IPS-18c (cell line): ENCODE results near the gene CNTN1.
"Not testable (repeated sequence)": the region's sequence is repeated elsewhere in the genome, so short reads cannot be mapped to it uniquely, and the experiment has no call there.

Source experiments
- H3K4me3 ChIP-seq: 2 replicates; pipeline ENCODE4 v1.7.0; 2013; ENCODE audit warnings: low read depth, mild to moderate bottlenecking, low read length, moderate library complexity; ENCODE audit not compliant: insufficient read depth
- H3K9me3 ChIP-seq: one replicate; pipeline ENCODE4 v1.6.1; 2013; ENCODE audit warnings: mild to moderate bottlenecking, low read length, moderate library complexity; ENCODE audit not compliant: control insufficient read depth, insufficient read depth

The CNTN1 gene

GRCh38 chr12:40689576-40689975 lies 2.7 kb upstream of the CNTN1 start:
- Histone ChIP-seq H3K4me3 (no peak overlapping the region), H3K9me3 (no peaks in the 10 kb centered on the region)

DNA sequence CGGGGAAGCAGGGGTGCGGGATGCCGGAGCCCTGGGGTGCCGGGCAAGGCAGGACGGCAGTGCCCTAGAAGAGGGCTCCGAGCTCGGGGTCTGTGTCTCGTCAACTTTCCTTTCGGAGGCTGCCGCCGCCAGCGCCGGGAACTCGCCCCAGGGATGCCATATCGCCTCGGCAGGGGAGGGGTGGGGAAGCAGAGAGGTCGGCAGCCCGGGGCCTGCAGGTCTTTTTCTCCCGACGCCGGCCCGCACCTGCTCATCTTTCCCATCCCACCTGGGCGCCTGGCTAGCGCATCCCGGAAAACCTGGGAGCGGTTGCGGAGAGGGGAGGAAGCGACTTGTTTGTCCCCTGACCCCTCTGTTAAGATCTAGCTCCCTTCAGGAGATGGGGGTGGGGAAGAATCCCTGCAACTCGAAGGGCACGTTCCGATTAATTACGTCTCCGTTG lies 547 bp downstream of the CNTN1 start:
- no peaks in the 10 kb centered on the region for H3K9me3 ChIP-seq
- peak overlapping the region; percentile 75 for H3K4me3 ChIP-seq

- no peaks in the 10 kb centered on the region for H3K9me3 ChIP-seq
- peak overlapping the region; percentile 75 for H3K4me3 ChIP-seq
These were observed 1.1 kb downstream of the CNTN1 start for GRCh38 chr12:40693207-40693821.

DNA sequence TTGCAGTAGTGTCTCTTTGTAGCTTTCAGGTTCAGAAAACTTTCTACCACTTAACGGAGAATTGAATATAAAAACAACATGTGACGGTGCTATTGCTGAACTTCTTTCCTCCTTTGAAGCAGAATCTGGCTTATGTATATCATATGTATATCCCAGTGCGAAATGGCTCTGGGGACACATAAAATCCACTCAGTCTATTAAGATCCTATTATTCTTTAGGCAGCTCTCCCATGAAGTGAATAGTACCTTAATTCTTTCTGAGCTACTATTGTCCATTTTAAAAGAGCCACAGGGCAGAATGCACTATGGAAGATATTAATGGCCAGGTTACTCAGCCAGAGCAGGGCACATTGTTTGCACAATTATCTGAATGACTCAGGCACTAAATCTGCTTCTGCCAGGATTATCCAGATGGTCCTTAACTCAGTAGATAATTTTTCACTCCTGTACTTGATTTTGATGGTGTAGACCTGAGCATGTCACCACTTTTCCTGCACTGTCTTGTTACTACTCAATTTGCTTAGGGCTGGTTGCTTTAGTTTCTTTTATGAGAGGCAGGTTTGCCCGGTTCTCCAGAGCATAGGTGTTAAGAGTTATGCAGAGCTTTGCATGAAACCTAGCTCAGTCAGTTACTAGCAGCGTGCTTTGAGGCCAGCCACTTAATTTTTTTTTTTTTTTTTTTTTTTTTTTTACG lies 5.5 kb downstream of the CNTN1 start:
- no peak overlapping the region for H3K4me3 ChIP-seq
- no peaks in the 10 kb centered on the region for H3K9me3 ChIP-seq

DNA sequence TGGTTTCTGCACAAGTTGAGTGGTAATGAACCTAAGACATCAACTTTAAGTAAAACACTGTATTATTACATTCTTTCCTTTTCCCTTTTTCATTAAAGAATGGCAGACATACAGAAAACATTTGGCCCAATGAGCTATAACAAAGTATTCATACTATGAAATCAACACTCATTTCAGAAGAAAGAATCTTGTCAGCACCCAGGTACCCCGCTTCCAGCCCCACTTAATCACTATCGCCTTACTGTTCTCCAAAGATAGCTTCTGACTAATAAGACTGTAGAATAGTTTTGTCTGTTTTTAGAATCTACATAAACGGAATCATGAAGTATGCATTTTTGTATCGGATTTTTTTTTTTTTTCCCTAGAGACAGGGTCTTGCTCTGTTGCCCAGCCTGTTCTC lies 9.5 kb downstream of the CNTN1 start:
- Histone ChIP-seq H3K4me3 (no peak overlapping the region), H3K9me3 (no peaks in the 10 kb centered on the region)

DNA sequence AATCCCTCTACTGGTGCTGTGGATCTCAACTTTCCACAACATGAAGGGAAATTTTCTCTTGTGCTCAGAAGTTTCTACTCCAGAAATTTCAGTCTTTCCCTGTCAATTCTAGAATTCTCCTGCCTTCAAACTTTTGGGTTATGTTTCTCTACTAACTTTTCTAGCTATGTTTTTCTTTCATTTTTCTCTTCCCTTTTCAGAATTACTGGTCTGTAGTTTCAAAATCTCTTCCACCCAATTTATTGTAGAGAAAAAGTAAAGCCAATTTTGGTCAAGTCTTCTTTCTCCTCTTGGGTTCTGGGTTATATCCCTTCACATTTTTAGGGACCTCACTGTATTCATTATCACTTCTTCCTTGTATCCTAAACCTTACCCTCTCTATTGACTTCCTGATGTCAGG lies 18.9 kb downstream of the CNTN1 start:
- Histone ChIP-seq H3K4me3 (no peak overlapping the region), H3K9me3 (no peaks in the 10 kb centered on the region)

GRCh38 chr12:40714636-40715035 lies 22.4 kb downstream of the CNTN1 start:
- Histone ChIP-seq H3K4me3 (no peak overlapping the region), H3K9me3 (no peaks in the 10 kb centered on the region)

DNA sequence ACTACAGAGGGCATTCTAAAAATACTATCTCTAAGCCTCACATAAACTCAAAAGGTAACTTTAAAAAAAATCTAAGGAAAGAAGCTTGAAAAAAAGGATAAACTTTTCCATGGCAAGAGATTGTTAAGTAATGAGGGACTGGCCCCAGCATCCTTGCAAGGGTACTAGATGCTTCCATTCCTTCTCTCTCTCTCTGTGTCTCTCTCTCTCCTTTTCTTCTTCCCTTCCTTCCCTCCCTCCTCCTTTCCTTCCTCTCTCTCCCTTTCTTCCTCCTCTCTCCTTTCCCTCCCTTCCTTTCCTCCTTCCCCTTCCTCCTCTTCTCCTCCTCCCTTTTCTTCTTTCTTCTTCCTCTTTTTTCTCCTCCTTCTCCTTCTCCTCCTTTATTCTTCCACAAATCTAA lies 23.8 kb downstream of the CNTN1 start:
- no peak overlapping the region for H3K4me3 ChIP-seq
- no peaks in the 10 kb centered on the region for H3K9me3 ChIP-seq

- Histone ChIP-seq H3K9me3 (no peaks in the 10 kb centered on the region), H3K4me3 (no peak overlapping the region)
These were observed 25.3 kb downstream of the CNTN1 start for GRCh38 chr12:40717576-40717975.

DNA sequence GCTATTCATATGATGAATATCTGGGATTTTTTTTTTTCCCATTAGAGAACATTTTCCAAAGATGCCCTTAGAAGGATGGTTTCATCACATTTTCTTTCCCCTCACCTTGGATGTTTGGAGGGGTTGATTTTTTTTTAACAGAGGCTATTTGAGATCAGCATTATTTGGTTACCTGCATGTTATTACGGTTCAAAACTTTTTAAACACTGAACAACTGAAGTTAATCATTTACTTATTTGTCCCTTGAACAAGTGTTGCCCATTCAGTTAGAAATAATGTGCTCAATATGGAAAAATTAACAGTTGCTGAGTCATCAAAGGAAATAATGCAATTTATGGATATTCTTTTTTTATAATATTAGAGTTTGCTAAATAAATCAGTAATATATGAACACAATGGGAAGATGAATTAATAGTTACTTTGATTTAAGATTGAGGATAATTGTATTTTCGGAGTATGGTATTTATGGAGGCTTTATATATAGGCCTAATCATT lies 26.7 kb downstream of the CNTN1 start:
- Histone ChIP-seq H3K9me3 (no peaks in the 10 kb centered on the region), H3K4me3 (no peak overlapping the region)

GRCh38 chr12:40723001-40723400 lies 30.8 kb downstream of the CNTN1 start:
- Histone ChIP-seq H3K4me3 (no peak overlapping the region), H3K9me3 (no peaks in the 10 kb centered on the region)

DNA sequence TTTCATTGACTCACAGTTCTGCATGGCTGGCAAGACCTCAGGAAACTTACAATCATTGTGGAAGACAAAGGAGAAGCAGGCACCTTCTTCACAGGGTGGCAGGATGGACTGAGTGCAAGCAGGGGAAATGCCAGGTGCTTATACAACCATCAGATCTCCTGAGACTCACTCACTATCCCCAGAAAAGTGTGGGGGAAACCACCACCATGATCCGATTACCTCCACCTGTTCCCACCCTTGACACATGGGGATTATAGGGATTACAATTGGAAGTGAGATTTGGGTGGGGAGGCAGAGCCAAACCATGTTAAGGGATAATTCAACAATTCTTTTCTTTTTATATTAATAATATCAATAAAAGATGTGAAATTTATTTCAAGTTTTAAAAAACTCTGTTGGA lies 34.1 kb downstream of the CNTN1 start:
- Histone ChIP-seq H3K4me3 (no peak overlapping the region), H3K9me3 (no peaks in the 10 kb centered on the region)

- no peaks in the 10 kb centered on the region for H3K9me3 ChIP-seq
- H3K4me3 ChIP-seq = no peak overlapping the region
These were observed 35.7 kb downstream of the CNTN1 start for GRCh38 chr12:40727774-40728483.

DNA sequence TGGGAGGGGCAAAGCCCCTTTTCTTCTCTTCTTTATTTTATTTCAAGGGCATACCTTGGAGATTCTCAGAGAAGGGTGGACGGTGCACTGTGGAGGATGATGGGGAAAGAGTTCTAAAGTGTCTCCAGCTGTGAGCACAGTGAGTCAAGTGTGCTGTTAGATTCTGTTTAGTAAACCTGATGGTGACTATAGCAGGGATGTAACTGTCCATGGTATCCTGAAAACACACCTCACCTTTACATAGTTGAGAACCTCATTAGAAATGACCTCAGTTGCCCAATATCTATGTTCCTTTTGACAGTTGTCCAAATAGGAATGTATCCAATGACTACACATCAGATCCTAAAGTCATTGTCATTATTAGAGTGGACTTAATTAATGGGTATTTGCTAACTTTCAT lies 38.0 kb downstream of the CNTN1 start:
- Histone ChIP-seq H3K9me3 (no peaks in the 10 kb centered on the region), H3K4me3 (no peak overlapping the region)

- no peaks in the 10 kb centered on the region for H3K9me3 ChIP-seq
- H3K4me3 ChIP-seq = no peak overlapping the region
These were observed 41.6 kb downstream of the CNTN1 start for GRCh38 chr12:40733871-40734270.

DNA sequence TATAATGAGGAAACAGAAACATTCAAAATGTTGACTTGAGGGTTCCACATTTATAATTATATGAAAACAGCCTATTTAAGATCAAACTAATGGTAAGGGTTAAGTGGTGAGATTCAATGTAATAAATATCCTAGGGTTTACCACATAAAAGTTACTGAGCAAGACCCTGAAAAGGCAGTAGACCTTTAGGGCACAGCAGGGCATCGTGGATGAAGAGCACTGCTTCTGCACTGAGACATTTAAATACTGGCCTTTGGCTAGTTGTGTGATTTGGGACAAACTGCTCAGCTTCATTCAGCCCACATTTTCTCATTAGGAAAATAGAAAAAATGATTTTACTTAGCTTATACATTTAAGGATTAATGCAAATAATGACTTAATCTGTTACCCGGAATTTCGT lies 42.0 kb downstream of the CNTN1 start:
- Histone ChIP-seq H3K4me3 (no peak overlapping the region), H3K9me3 (no peaks in the 10 kb centered on the region)

DNA sequence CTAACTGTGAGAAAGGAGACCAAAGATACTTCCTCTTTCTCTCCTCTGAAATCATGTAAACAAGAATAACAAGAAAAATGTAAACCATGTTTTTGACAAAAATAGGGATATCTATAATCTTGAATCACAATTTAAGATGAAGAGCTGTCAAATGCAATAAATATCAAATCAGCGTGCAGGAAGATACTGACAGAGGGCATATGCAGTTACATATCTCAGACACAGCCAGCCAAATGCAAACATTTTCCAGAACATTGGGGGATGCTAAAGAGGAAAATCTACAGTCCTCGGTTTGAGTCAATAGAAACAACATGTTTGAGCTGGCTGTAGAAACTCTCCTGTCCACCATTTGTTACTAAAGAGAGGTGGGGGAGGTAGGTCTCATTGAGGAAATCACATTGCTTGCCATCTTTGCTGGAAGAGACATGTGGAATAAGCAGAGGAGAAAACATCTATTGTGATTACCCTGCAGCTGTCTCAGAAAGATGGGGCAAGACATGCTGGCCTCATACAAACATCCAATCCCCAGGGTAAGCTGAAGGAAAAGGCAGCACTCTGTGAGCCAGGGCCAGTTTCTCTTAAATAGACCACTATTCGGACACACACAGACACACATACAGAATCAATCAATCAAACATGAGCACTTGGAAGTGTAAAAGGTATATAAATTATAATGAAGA lies 43.5 kb downstream of the CNTN1 start:
- H3K9me3 ChIP-seq = no peaks in the 10 kb centered on the region
- H3K4me3 ChIP-seq = no peak overlapping the region

DNA sequence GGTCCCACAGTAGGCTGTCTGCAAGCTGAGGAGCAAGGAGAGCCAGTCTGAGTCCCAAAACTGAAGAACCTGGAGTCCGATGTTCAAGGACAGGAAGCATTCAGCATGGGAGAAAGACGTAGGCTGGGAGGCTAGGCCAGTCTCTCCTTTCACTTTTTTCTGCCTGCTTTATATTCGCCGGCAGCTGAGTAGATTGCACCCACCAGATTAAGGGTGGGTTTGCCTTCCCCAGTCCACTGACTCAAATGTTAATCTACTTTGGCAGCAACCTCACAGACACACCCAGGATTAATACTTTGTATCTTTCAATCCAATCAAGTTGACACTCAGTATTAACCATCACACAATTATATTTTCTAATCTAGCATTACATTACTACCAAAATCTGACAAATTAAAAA lies 45.2 kb downstream of the CNTN1 start:
- H3K9me3 ChIP-seq, H3K4me3 ChIP-seq: not testable (repeated sequence)
